Gastrocnemius medialis (tissue), 4 donors: Measurements from ENCODE around the gene RBM28. TPM values are rescaled to one million over a fixed set of nuclear protein-coding genes. Genes with fewer than 3 reads are reported as not detected.

Experiments used
- ATAC-seq, 2 donors: fragments of 150-250 bp; one replicate each; pipeline ENCODE4 v1.9.1; 2016
- DNase-seq, 2 donors: peaks; one replicate each; pipeline ENCODE4 v3.0.0-alpha.2; 2019
- H3K27ac ChIP-seq, 4 donors: fragments of 200-600 bp; sonication (generic); 1 replicate in 1 of 4; 2 replicates in 3 of 4; pipeline ENCODE4 v1.5.1; 2016 to 2018; ENCODE audit warnings: mild to moderate bottlenecking in 2 of 4, moderate library complexity in 1 of 4
- H3K27me3 ChIP-seq, 3 donors: fragments of 200-600 bp; sonication (generic) in 2 of 3; 1 replicate in 1 of 3; 2 replicates in 2 of 3; pipeline versions ENCODE4 v1.5.1 to v1.6.0; 2016 to 2019; ENCODE audit warnings: mild to moderate bottlenecking in 1 of 3, moderate library complexity in 1 of 3
- H3K36me3 ChIP-seq, 2 donors: fragments of 200-600 bp; sonication (generic) in 1 of 2; one replicate each; pipeline ENCODE4 v1.5.1; 2017 to 2018
- H3K4me1 ChIP-seq, 2 donors: fragments of 200-600 bp; sonication (generic) in 1 of 2; one replicate each; pipeline ENCODE4 v1.5.1; 2016 to 2017; ENCODE audit warnings: mild to moderate bottlenecking in 2 of 2
- H3K4me3 ChIP-seq, 4 donors: fragments of 200-600 bp; sonication (generic) in 3 of 4; 1 replicate in 1 of 4; 2 replicates in 3 of 4; pipeline ENCODE4 v1.5.1; 2016 to 2019; ENCODE audit warnings: mild to moderate bottlenecking in 2 of 4
- H3K9me3 ChIP-seq, 3 donors: fragments of 200-600 bp; sonication (generic) in 2 of 3; 1 replicate in 1 of 3; 2 replicates in 2 of 3; pipeline ENCODE4 v1.5.1; 2016 to 2019
- CTCF ChIP-seq, 5 experiments: fragments of 450-650 bp in 3 of 5; fragments of 200-600 bp in 2 of 5; sonication (generic) in 2 of 5; IDR thresholded peaks in 4 of 5; conservative IDR thresholded peaks in 1 of 5; 1 replicate in 4 of 5; 2 replicates in 1 of 5; pipeline ENCODE4 v1.5.1; 2016 to 2019; ENCODE audit warnings: antibody characterized with exemption in 5 of 5, mild to moderate bottlenecking in 3 of 5, moderate library complexity in 3 of 5
- POLR2A ChIP-seq, 2 donors: fragments of 450-650 bp; IDR thresholded peaks; one replicate each; pipeline ENCODE4 v1.6.1; 2017; ENCODE audit warnings: antibody characterized with exemption in 2 of 2, mild to moderate bottlenecking in 2 of 2, moderate library complexity in 2 of 2
- in situ Hi-C, 4 donors: fragments of 200-750 bp; cut with MboI; loops; one replicate each; pipeline versions ENCODE4 v1.15.0 to v1.8.0; 2017; ENCODE audit warnings: low sequenced_read_pairs in 4 of 4
- intact Hi-C: fragments of 100-400 bp; cut with DNase I; formaldehyde crosslinking; loops from one replicate; pipeline ENCODE4 v1.15.1; 2023; ENCODE audit warnings: low total_unique reads
- total RNA-seq, 4 donors: library from RNA; depleted of rRNA; stranded (reverse); fragments of >200 nt; gene quantifications; one replicate each; pipeline versions ENCODE4 v1.1.0 to v1.2.3, GENCODE V29; 2016

The RBM28 gene
- total RNA-seq, 4 donors from 2014 or later, result 13.6 to 18.5 (median 16.3) TPM

- no peak overlapping the region for H3K4me3 ChIP-seq
- no peak for ATAC-seq
- H3K27ac ChIP-seq, result no peak overlapping the region
- no peaks in the 10 kb centered on the region for H3K36me3 ChIP-seq
- H3K4me1 ChIP-seq, result no peaks in the 10 kb centered on the region
- intact Hi-C loops (no loop called here), in situ Hi-C loops (no loop called here)
- H3K27me3 ChIP-seq, result no peaks in the 10 kb centered on the region
- H3K9me3 ChIP-seq, result no peaks in the 10 kb centered on the region
- no peak for DNase-seq
- TF ChIP-seq CTCF (IDR thresholded peaks at IDR 0.05 in 4 of 5, conservative IDR thresholded peaks at IDR 0.05 in 1 of 5) (no peak), POLR2A (IDR thresholded peaks at IDR 0.05) (no peak)
Measured at GRCh38 chr7:128260069-128260795, 83.5 kb downstream of the RBM28 start.

GRCh38 chr7:128259131-128260061 lies 84.3 kb downstream of the RBM28 start:
- H3K4me1 ChIP-seq, result no peaks in the 10 kb centered on the region
- intact Hi-C loops, result no loop called here
- H3K27ac ChIP-seq, result no peak overlapping the region
- H3K27me3 ChIP-seq, result no peaks in the 10 kb centered on the region
- in situ Hi-C loops, result no loop called here
- no peaks in the 10 kb centered on the region for H3K36me3 ChIP-seq
- no peak for TF ChIP-seq POLR2A (IDR thresholded peaks at IDR 0.05)
- no peak for TF ChIP-seq CTCF (IDR thresholded peaks at IDR 0.05 in 4 of 5, conservative IDR thresholded peaks at IDR 0.05 in 1 of 5)
- no peak for ATAC-seq
- no peak for DNase-seq
- H3K9me3 ChIP-seq, result no peaks in the 10 kb centered on the region
- H3K4me3 ChIP-seq, result no peak overlapping the region

- ATAC-seq, result no peak
- intact Hi-C loops (no loop called here), in situ Hi-C loops (no loop called here)
- no peak overlapping the region for H3K4me3 ChIP-seq
- no peaks in the 10 kb centered on the region for H3K4me1 ChIP-seq
- H3K27ac ChIP-seq, result no peak overlapping the region
- no peaks in the 10 kb centered on the region for H3K27me3 ChIP-seq
- DNase-seq, result no peak
- TF ChIP-seq POLR2A (IDR thresholded peaks at IDR 0.05) (no peak), CTCF (IDR thresholded peaks at IDR 0.05 in 4 of 5, conservative IDR thresholded peaks at IDR 0.05 in 1 of 5) (no peak)
- no peaks in the 10 kb centered on the region for H3K36me3 ChIP-seq
- no peaks in the 10 kb centered on the region for H3K9me3 ChIP-seq
Measured at GRCh38 chr7:128257458-128257857, 86.2 kb downstream of the RBM28 start.

GRCh38 chr7:128255271-128255670 lies 88.4 kb downstream of the RBM28 start:
- no peaks in the 10 kb centered on the region for H3K4me1 ChIP-seq
- H3K4me3 ChIP-seq, result no peak overlapping the region
- no peaks in the 10 kb centered on the region for H3K27me3 ChIP-seq
- in situ Hi-C loops (no loop called here), intact Hi-C loops (no loop called here)
- H3K9me3 ChIP-seq, result no peaks in the 10 kb centered on the region
- ATAC-seq (no peak), DNase-seq (no peak)
- H3K36me3 ChIP-seq, result no peaks in the 10 kb centered on the region
- TF ChIP-seq CTCF (IDR thresholded peaks at IDR 0.05 in 4 of 5, conservative IDR thresholded peaks at IDR 0.05 in 1 of 5), result no peak
- H3K27ac ChIP-seq, result no peak overlapping the region
